ENCODE results near the gene NPBWR2.

Gene NPBWR2
- long read RNA-seq = 0 reads

GRCh38 chr20:64106981-64107735, at the start of gene NPBWR2:
Gene NPBWR2 (minus strand): TSS chr20:64107565. CDS start chr20:64106831, 734 bp downstream.
- Histone ChIP-seq H3K4me3 (replicated peaks; ENCODE audit: insufficient read depth, low read length) (no peak within 1 kb of the TSS), H3K27me3 (ENCODE audit: insufficient read depth, poor library complexity, severe bottlenecking) (peaks cover 6% of the 10 kb centered on the region), H3K27ac (replicated peaks) (peak within 1 kb of the TSS; percentile 49)
- no peak for DNase-seq (ENCODE audit: low read depth in 1 of 2, low spot score in 1 of 2)
- TF ChIP-seq, protein P1, sequence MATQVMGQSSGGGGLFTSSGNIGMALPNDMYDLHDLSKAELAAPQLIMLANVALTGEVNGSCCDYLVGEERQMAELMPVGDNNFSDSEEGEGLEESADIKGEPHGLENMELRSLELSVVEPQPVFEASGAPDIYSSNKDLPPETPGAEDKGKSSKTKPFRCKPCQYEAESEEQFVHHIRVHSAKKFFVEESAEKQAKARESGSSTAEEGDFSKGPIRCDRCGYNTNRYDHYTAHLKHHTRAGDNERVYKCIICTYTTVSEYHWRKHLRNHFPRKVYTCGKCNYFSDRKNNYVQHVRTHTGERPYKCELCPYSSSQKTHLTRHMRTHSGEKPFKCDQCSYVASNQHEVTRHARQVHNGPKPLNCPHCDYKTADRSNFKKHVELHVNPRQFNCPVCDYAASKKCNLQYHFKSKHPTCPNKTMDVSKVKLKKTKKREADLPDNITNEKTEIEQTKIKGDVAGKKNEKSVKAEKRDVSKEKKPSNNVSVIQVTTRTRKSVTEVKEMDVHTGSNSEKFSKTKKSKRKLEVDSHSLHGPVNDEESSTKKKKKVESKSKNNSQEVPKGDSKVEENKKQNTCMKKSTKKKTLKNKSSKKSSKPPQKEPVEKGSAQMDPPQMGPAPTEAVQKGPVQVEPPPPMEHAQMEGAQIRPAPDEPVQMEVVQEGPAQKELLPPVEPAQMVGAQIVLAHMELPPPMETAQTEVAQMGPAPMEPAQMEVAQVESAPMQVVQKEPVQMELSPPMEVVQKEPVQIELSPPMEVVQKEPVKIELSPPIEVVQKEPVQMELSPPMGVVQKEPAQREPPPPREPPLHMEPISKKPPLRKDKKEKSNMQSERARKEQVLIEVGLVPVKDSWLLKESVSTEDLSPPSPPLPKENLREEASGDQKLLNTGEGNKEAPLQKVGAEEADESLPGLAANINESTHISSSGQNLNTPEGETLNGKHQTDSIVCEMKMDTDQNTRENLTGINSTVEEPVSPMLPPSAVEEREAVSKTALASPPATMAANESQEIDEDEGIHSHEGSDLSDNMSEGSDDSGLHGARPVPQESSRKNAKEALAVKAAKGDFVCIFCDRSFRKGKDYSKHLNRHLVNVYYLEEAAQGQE (IDR thresholded peaks at IDR 0.05; ENCODE audit: insufficient replicate concordance, low read depth) = no peak
- TF ChIP-seq SPI1 (IDR thresholded peaks at IDR 0.05; ENCODE audit: borderline replicate concordance, low read depth) = no peak
- no peak for TF ChIP-seq GABPA (IDR thresholded peaks at IDR 0.05; ENCODE audit: low read depth)
- no peak for TF ChIP-seq POLR2AphosphoS5 (IDR thresholded peaks at IDR 0.05; ENCODE audit: low read depth)
- TF ChIP-seq, protein P2, sequence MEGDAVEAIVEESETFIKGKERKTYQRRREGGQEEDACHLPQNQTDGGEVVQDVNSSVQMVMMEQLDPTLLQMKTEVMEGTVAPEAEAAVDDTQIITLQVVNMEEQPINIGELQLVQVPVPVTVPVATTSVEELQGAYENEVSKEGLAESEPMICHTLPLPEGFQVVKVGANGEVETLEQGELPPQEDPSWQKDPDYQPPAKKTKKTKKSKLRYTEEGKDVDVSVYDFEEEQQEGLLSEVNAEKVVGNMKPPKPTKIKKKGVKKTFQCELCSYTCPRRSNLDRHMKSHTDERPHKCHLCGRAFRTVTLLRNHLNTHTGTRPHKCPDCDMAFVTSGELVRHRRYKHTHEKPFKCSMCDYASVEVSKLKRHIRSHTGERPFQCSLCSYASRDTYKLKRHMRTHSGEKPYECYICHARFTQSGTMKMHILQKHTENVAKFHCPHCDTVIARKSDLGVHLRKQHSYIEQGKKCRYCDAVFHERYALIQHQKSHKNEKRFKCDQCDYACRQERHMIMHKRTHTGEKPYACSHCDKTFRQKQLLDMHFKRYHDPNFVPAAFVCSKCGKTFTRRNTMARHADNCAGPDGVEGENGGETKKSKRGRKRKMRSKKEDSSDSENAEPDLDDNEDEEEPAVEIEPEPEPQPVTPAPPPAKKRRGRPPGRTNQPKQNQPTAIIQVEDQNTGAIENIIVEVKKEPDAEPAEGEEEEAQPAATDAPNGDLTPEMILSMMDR (IDR thresholded peaks at IDR 0.05; ENCODE audit: insufficient read depth, low read length) = no peak

DNA sequence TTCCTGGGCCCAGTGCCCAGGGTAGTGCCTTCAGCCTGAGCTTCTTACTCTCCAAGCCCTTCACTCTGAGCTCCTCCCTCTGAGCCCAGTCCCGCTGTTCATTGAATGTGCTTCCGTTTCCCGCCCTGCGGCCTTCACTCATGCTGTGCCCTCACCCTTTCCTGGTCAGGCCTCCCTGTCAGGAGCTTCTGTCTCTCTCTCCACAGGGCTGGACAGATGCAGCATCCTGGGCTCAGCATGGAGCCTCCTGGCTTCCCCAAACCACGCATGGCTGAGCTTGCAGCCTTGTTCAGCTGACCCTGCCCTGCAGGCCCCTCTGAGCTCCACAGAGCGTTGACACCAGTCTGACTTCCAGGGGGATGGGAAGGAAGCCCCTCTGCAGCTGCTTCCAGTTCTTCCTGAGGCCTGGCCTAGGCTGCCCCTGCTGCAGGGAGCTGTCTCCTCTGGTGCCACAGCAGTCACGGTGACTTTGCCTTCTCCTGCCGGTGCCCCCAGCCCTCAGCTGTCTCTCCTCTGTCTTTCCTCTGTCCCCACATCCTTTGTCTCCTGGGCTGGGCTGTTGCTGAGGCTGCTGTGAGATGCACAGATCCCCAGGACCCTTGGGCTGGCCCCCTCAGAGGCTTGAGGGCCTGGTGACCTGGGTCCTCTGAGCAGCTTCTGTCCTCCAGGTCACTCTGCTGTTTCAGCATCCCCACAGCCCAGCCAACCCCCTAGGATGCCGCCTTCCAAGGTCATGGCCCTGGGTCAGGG, 48.9 kb upstream of the NPBWR2 start:
- TF ChIP-seq, protein P2 (IDR thresholded peaks at IDR 0.05; ENCODE audit: insufficient read depth, low read length) = no peak
- TF ChIP-seq SPI1 (IDR thresholded peaks at IDR 0.05; ENCODE audit: borderline replicate concordance, low read depth) (no peak), GABPA (IDR thresholded peaks at IDR 0.05; ENCODE audit: low read depth) (no peak), POLR2AphosphoS5 (IDR thresholded peaks at IDR 0.05; ENCODE audit: low read depth) (no peak)
- TF ChIP-seq, protein P1 (IDR thresholded peaks at IDR 0.05; ENCODE audit: insufficient replicate concordance, low read depth) = no peak
- no peak overlapping the region for H3K27ac ChIP-seq (replicated peaks)
- H3K4me3 ChIP-seq (replicated peaks; ENCODE audit: insufficient read depth, low read length) = no peak overlapping the region
- no peak for DNase-seq (ENCODE audit: low read depth in 1 of 2, low spot score in 1 of 2)
- H3K27me3 ChIP-seq (ENCODE audit: insufficient read depth, poor library complexity, severe bottlenecking) = peaks cover 3% of the 10 kb centered on the region

GRCh38 chr20:64155258-64156135, 48.1 kb upstream of the NPBWR2 start:
- Histone ChIP-seq H3K4me3 (replicated peaks; ENCODE audit: insufficient read depth, low read length) (no peak overlapping the region), H3K27me3 (ENCODE audit: insufficient read depth, poor library complexity, severe bottlenecking) (no peaks in the 10 kb centered on the region), H3K27ac (replicated peaks) (no peak overlapping the region)
- TF ChIP-seq, protein P2 (IDR thresholded peaks at IDR 0.05; ENCODE audit: insufficient read depth, low read length) = no peak
- TF ChIP-seq POLR2AphosphoS5 (IDR thresholded peaks at IDR 0.05; ENCODE audit: low read depth) (no peak), SPI1 (IDR thresholded peaks at IDR 0.05; ENCODE audit: borderline replicate concordance, low read depth) (no peak)
- DNase-seq (ENCODE audit: low read depth in 1 of 2, low spot score in 1 of 2) = no peak

Measured in HL-60 (cell line).